Measurements from ENCODE around the gene ARHGEF12.

Gene ARHGEF12

DNA sequence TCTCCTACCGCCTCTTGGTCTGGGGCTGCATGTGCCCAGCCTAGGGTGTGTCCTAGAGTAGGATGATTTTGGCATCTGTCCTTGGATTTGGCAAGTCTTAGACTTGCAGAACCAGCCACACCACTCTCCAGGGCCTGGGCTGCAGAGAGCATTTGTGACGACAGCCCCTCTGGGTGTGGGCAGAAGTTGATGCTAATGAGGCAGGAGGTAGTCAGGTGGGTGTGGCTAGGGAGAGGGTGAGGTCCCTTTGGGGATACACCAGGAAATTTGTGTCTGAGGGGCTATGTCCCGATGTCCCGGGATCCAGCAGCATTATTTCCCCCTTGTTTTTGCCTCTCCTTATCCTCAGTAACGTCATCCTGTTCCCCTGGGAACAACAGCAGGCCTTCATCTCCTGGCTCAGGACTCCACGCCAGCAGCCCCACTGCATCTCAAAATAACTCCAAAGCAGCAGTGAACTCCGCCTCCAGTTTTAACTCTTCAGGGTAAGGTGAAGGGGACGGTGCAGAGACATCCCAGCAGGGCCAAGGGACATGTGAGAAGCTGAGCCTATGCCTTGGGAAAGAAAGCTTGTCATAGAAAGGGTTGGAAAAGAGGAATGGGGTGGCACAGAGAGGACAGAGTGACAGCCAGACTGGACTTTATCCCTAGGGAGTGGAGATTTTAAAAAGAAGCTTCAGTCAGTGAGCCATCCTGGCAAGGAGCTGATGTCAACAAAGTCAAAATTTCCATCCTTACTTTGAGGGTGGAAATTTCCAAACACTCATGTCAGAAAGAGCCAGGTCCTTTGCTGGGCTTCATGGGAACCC, 19.1 kb upstream of the ARHGEF12 start:
- no peak for DNase-seq (ENCODE audit: low read depth)

DNA sequence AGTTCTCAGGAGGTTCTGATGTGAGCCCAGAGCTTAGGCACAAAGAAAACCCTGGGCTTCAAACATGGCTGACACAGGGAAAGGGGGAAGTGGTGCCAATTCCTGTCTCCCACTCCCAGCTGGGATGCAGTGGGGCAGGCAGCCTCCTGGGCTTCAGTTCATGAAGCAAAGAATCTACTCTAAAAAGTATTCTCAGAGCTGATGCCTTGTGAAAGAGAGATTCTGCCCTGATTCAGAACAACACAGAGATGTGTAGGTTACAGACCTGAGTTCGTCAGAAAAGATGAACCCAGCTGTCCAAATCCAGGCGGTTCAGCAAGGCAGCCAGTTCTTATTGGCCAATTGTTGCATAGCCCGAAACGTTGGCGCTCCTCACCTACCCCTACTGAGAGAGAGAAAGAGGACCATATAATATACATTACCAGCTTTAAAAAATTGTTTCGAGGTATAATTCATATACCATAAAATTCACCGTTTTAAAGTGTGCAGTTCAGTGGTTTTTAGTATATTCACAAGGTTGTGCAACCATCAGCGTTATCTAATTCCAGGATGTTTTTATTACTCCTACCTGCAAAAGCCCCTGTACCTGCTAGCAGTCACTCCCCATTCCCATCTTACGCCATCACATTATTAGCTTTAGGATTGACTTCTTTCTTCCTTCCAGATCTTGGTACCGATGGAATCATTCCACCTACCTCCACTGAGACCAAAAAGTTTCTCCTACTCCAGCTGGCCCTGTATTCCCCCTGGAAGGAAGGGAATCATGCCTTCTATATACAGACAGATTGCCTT, 18.3 kb upstream of the ARHGEF12 start:
- no peak for DNase-seq (ENCODE audit: low read depth)

DNA sequence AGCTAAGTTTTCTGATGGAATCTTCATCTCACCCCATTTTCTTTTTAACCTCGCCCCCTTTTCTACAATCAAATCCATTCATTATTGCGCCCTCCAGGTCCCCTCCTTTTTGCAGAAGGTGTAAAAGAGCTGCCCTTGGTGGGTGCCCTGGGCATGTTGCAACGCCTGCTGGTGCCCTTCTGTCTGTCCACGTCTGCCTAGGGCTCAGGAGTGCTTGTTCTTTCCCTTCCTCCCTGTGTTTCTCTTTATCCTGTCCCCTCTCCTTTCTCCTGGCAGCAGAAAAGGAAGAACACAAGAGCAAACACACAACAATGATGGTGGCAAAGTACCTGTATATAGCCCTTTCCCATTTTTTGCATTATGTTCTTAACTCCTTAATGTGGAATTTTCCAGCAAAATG, 17.3 kb upstream of the ARHGEF12 start:
- no peak for DNase-seq (ENCODE audit: low read depth)

DNA sequence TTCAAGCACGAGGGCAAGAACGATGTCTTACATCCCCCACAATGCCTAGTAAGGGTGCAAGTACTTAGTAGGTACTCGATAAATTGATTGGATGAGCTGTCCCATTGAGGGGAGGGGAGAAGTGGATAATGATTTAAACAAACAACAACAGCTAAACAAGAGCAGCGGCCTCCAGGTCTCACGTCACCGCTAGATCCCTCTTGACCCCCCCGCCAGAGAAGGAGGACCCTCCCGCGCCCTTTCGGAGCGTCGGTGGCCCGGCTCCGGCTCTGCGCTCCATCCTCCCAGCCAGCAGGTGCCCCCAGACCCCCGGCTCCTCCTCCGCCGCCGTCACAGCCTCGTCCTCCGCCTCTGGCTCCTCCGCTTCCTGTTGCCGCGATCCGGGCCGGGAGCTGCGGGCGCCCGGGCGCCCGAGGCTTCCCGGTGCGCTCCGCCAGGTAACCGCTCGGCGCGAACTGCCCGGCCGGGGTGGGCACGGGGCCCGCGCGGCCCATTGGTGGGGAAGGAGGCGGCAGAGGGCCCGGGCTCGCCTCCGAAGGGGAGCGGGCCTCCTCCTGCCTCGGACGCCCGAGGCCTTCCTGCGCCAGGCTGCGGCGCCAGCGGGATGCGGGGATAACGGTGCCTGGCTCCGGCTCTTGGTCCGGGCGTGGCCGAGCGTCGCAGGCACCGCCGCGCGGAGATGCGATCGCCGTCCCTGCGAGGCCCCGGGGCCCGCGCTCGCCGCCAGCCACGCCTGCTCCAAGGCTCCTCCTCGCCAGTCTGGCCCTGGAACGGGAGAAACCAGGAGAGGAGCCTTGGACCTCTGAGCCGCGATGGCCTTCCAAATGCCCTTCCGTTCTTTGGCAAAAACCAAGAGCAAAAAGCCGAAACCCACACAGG, 11.0 kb upstream of the ARHGEF12 start, which contains the start of gene TLCD5:
Gene TLCD5, plus strand, starts transcription at position 368 of the 879 bp plus-strand sequence. CDS start 2,143 bp downstream, outside the sequence.
- no peak for DNase-seq (ENCODE audit: low read depth)

DNA sequence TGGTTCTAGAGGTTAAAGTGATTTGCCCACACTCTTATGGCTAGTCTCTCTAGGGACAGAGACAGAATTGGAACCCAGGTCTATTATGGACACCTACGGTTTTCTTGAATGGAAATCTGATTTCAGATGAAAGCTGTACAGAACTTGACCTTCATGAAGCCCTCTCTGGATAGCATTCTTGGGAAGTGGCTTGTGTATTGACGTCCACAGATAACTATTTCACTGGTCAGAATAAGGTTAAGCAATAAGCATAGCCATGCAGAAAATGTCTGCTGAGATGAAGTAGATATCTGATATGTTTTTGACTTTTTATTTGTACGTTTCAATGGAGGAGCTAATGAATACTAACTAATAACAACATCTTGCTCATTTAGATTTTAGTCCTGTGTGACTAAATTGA, 10.0 kb upstream of the ARHGEF12 start:
- DNase-seq (ENCODE audit: low read depth) = no peak

DNA sequence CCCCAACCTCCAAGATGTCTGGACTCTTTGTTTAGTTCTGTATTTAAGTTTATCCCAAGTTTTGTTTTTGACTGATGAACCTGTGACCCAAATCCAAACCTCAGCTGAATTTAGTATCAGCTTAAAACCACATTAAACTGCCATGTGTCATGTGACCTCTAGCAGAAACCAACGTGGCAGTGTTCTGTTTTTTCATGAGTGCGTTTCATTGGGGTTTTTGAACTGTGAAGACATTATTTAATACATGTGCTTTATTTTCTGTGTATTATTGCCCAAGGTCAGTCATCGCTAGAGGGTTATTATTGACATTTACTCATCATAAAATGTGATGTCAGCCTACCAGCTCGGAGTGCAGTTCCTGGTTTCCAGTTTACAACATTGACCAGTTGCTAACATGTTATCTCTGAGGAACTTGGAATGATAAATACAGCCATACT, 9.3 kb upstream of the ARHGEF12 start:
- DNase-seq (ENCODE audit: low read depth) = no peak

DNA sequence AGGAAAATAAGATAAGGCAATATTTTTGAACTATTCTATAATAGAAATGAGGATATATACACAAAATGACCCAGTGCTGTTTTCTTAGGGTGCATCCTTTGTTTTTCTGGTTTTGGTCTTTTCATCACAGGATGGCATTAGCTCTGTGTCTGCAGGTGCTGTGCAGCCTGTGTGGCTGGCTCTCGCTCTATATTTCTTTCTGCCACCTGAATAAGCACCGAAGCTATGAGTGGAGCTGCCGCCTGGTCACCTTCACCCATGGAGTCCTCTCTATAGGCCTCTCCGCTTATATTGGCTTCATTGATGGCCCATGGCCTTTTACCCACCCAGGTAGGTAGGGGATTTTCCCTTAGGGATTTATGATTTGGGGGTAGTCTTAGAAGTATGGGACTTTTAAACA, 8.9 kb upstream of the ARHGEF12 start:
- DNase-seq (ENCODE audit: low read depth) = no peak

DNA sequence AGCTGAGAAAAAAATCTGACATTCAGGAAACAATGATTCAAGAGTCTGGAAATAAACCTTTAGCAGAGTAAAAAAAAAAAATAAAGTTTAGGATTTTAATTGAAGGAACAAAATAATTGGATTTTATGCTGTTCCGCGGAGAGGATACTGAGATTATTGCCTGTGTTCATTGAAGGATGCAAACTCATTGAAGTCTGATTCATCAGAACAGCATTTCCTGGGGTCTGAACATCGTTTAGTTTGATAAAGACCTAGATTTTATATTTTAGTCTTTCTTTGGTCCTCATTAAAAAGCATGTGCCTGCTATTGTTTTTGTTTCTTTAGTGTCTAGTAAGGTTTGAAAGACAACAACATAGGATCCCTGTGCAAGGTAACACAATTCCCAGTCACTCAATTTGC, 6.7 kb upstream of the ARHGEF12 start:
- no peak for DNase-seq (ENCODE audit: low read depth)

DNA sequence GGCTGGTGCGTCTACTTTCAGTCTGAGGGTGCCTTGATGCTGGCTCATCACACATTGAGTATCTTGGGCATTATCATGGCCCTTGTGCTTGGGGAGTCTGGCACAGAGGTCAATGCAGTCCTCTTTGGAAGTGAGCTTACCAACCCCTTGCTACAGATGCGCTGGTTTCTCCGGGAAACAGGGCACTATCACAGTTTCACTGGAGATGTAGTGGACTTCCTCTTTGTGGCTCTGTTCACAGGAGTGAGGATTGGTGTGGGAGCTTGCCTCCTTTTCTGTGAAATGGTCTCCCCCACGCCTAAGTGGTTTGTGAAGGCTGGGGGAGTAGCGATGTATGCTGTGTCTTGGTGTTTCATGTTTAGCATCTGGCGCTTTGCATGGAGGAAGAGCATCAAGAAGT, 6.2 kb upstream of the ARHGEF12 start:
- no peak for DNase-seq (ENCODE audit: low read depth)

DNA sequence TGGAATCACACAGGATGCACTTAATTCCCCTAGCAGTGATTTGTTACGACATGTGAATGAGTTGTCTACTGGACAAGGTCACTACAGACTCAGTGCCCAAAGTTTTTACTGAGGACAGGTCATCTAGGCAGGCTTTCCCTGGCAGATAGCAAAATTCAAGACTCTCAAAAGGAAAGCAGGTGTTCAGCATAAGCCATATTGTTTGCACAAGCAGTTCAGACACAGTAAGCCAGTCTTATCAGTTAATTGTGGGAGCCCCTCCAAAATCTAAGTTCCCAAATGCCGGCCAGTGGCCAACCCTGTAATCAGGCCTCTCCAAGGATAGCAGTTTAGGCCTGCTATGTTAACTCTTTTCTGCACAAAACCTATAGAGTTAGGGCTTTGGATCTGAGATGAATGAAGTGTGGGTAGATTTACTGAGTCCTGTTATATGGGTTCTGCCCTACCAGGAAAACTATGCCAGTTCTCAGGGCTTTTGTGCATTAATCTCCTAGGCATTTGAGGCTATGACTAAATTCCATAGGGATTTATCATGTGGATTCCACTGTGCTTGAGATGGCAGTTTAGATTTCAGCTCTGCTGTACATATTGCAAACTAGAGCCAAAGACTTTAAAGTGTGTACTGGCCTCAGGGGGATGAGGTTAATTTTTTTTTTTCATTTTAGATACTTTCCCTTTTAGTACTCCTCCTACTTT, 4.8 kb upstream of the ARHGEF12 start:
- no peak for DNase-seq (ENCODE audit: low read depth)

DNA sequence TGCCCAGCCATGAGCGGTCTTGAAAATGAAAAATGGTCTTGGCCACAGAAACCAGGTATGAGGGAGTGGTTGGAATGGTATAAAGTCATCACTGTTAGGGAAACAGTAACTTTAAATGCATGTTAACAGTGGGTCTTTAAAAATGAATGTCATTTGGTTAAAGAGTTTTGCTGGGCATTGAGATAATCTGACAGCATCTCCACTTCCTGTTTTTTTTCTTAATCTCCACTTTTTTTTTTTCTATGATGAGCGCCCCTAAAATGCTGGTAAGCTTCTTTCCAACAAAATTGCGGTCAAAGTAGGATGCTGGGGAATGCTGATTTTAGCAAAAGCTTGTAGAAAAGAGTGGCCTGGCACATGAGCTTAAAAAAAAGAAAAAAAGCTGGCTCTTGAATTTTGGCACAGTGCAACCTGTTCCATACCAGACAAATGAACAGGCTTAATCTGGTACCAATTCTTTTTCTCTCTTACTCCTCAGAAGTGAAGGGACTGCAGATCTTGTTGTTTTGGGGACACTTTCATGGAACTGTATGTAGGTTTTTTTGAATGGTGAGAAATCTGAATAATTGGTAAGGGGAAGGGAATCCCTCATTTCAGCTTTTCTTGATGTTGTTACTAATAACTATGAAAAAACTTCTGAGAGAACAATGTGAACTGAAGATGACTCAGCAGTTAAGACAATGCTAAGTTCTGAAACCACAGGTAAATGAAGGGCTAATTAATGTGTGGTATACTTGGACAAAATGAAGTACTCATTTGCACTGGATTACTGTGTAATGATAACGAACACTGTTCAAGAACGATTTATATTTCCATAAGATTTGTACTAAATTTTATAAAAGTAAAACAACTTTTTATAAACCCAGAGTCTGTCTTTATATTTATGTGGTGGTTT, 3.1 kb upstream of the ARHGEF12 start:
- no peak for DNase-seq (ENCODE audit: low read depth)

DNA sequence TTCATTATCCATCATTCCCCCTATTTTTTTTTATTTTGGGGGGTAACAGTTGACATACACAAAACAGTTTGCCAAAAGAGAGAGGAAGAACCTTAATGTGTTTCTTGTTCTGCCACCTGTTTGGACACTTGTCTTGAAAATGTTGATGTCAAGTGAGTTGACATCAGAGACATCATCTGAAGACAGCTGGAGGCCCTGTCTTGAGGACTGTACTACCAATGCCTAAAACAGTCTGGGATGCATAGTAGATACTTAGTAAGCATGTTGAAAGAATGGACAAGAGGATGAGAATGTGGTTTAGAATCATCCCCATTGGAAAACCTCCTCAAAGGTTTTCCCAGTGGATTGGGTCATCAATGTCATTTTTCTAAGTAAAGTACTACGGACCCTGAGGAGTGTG, 2.4 kb upstream of the ARHGEF12 start:
- no peak for DNase-seq (ENCODE audit: low read depth)

DNA sequence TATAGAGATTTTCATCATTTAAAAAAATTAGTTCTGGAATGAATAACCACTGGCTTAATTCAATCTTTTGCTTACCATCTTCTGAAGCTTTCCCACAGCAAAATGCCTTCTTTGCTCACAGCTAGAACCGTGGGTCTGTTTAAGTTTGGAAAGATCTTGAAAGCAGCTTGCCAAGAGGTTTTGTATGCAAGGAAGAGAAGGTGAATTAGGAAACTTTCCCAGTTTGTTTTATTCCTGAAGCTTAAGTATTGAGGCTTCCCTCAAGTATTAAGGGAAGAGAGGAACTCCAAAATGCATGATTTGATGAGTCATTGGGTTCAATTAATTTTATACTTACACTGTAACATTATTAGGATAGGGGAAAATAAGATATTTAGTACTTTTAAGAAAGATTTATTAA, 1.9 kb upstream of the ARHGEF12 start:
- no peak for DNase-seq (ENCODE audit: low read depth)

DNA sequence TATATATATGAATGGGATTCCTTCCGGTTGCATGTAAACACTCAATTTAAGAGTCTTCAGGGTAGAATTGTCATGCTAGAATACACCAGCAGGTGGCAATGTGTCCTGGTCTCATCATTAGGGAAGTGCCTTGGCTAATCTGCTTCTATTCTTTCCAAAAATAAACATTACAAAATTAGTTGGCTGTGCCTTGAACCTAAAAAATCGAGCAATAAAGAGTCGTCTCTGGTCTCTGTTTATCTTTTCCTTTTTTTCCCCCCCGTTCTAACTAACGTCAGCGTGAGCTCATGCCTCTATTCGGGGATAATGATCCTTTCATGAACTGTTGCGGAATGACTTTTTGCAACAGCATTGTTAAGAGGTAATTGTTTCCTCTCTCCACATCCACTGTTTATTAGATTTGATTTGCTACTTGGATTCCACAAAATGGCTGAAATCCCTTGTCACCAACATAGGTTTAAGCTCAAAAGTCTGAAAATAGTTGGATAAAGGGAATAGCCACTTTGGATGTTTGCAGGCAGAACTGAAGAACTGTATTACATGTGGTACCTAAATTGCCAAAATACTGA, 1.2 kb upstream of the ARHGEF12 start:
- peak; percentile 57 for DNase-seq (ENCODE audit: low read depth)

DNA sequence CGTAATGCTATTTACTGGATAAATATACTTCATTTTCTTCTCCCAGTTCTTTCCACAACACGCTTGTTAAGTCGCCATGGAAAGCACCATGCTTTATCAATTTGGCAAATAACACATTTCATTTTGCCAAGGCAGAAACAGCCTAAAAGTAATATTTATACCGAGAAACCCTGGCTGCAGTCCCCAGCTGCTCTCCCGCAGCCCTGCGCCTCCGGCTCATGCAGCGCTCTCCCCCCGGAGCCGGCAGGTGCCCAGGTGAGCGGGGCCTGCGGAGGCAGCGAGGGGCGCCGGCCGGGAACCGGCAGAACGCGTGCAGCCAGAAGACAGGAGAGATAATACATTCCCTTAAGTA, 681 bp upstream of the ARHGEF12 start:
- no peak for DNase-seq (ENCODE audit: low read depth)

DNA sequence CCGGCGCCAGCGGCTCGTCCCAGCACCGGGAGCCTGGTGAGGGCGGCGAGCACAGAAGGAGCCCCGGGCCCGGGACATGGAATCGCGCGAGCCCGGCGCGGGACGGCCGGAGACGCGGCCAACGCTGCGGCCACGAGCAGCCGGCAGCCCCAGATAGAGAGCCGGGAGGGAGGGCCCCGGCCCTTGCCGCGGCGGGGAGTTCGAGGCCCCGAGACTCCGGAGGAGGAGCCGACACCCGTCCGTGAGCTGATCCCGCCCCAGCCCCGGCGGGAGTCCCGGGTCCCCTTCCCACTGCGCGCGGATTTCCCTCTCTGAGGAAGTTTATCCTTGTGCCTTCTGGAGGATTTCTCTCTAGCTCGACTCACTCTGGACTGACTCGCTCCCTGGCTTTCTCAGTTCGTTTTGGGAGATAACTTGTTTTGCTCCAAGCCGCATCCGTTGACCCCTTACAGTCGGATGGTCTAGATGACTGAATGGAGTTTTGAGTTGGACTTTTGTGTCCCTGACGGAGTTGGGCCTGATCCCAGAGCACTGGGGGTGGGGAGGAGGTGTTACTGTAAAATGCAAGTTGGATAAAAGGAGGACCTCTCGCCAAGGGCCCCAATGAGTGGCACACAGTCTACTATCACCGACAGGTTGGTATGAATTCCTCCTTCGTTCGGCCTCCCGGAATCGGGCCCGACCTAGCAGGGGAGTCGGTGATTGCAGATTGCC, 585 bp downstream of the ARHGEF12 start:
- no peak for DNase-seq (ENCODE audit: low read depth)

DNA sequence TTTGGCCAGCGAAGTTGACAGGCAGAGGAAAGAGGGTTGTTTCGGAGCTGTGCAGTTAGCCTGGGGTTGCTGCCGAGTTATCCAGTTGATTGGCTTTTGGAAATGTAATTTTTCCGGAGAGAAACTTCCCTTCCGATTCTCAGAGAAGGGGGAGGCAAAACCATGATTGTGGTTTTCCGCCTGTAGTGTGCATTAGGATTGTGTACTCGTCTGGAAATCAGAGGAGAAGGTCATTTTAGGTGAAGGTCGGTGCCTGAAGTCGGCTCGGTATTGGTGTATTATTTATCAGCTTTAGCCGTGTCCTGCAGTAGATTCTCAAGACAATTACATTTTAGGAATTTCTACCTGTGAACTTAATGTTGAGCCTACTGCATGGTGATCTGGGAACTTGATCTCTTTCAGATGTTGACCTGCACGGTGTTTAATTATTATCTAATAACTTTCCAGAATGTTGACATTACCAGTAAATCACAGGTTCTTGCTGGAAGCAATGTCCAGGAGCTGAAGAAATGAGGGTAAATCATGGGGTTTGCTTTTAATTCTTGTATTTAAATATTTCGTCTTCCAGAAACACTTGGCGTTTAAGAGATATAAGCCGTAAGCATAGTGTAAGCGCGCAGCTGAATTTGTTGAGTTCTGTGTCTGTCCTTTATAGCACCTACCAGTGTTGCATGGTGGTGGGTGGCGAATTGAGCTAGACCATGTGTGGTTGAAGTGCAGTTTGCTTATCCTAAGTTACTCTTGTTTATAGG, 1.3 kb downstream of the ARHGEF12 start:
- no peak for DNase-seq (ENCODE audit: low read depth)

DNA sequence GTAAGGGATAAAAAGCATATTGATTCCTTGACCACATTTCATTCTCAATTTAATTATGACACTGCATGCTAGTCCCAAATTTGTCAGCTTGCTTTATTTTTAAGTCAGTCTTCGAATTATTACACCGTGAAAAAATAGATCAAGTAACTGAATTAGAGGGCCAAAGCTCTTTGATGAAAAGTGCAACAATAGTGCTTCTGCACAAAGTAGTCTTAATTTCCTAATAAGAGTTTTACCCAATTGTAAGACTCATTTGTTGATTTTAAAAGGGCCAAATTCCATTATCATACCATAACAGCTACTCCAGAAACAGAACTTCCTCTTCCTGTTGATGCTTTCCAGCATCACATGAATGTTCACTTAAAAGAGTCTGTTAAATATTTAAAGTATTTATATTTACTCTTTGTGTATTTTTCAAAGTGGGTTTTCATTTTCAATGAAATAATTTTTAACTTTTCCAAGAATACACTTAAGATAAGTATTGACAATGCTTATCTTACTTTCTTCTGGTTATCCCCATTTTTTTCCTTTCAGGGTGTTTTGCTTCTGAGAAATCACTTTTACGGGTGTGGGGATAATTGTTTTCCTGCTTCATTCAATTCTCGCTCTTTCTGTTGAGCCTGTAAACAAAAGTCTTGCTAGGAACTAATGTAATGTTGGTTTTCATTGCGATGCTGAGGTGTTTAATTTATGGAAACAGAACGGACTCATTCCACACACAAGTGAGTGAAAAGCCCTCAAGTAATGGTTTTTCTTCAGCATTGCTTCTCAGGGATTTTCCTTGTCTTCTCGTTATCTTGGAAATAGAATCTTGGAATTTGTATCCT, 2.1 kb downstream of the ARHGEF12 start:
- DNase-seq (ENCODE audit: low read depth) = no peak

Data from stimulated activated CD8-positive, alpha-beta memory T cell treated with anti-CD3 and anti-CD28 coated beads, Interleukin-12 subunit alpha, Interleukin-12 subunit beta, amount 100 ng/mL, for 1 hour (primary cell).